PC-3 (cell line): Measurements from ENCODE around the gene PDX1. TPM values are rescaled to one million over a fixed set of nuclear protein-coding genes. Genes with fewer than 3 reads are reported as not detected.

Experiments used
- ATAC-seq: fragments of 200-7000 bp; cut with Tn5 transposase; 2 replicates; pipeline ENCODE4 v1.9.1; 2020; ENCODE audit warnings: mild to moderate bottlenecking, moderate library complexity
- BruUV-seq: library from RNA; stranded (reverse); fragments of 400-500 nt; replicated peaks from 2 replicates; lab custom pipeline; 2021; lab: Mats Ljungman, UMichigan
- CTCF ChIA-PET: fragments of 300-600 bp; sonication (Branson Sonifier 250); formaldehyde crosslinking; loops from one replicate; lab custom pipeline; 2022; ENCODE audit warnings: antibody characterized with exemption; lab: Charles Lee
- POLR2A ChIA-PET: fragments of 300-600 bp; sonication (Branson Sonifier 250); formaldehyde crosslinking; loops from one replicate; lab custom pipeline; 2022; ENCODE audit warnings: antibody characterized with exemption; ENCODE audit not compliant: unreplicated experiment; lab: Charles Lee
- DNase-seq: peaks from one replicate; pipeline ENCODE4 v3.0.0-alpha.2; 2015
- H2AFZ ChIP-seq: fragments of 300-600 bp; sonication (generic); 2 replicates; pipeline ENCODE4 v1.6.0; 2016; ENCODE audit warnings: antibody characterized with exemption, low read length
- H3F3A ChIP-seq: fragments of 300-600 bp; sonication (generic); one replicate; pipeline ENCODE4 v1.6.0; 2017; ENCODE audit warnings: antibody characterized with exemption, low read length, control low read depth, mild to moderate bottlenecking; ENCODE audit not compliant: unreplicated experiment
- H3K27ac ChIP-seq: fragments of 300-600 bp; sonication (generic); 2 replicates; pipeline ENCODE4 v1.5.1; 2016; ENCODE audit warnings: mild to moderate bottlenecking, low read length
- H3K27me3 ChIP-seq: fragments of 300-600 bp; sonication (generic); 2 replicates; pipeline ENCODE4 v1.6.1; 2016; ENCODE audit warnings: low read length, mixed read lengths
- H3K36me3 ChIP-seq: fragments of 300-600 bp; sonication (generic); 2 replicates; pipeline ENCODE4 v1.6.1; 2016; ENCODE audit warnings: low read depth, mixed run types, low read length, mixed read lengths
- H3K4me1 ChIP-seq: fragments of 300-600 bp; sonication (generic); 2 replicates; pipeline ENCODE4 v1.5.1; 2016; ENCODE audit warnings: low read length; ENCODE audit not compliant: insufficient read depth
- H3K4me2 ChIP-seq: fragments of 300-600 bp; sonication (generic); 2 replicates; pipeline ENCODE4 v1.6.0; 2016; ENCODE audit warnings: low read length
- H3K4me3 ChIP-seq: fragments of 300-600 bp; sonication (generic); 2 replicates; pipeline ENCODE4 v1.5.1; 2016; ENCODE audit warnings: mild to moderate bottlenecking, low read length, mixed read lengths
- H3K79me2 ChIP-seq: fragments of 300-600 bp; sonication (generic); 2 replicates; pipeline ENCODE4 v1.6.1; 2017; ENCODE audit warnings: low read length, mixed read lengths
- H3K9ac ChIP-seq: fragments of 300-600 bp; sonication (generic); 2 replicates; pipeline ENCODE4 v1.6.0; 2016; ENCODE audit warnings: mild to moderate bottlenecking, low read length
- H3K9me2 ChIP-seq: fragments of 300-600 bp; sonication (generic); replicated peaks from 2 replicates; pipeline ENCODE4 v1.6.1; 2016; ENCODE audit warnings: mixed run types, low read length, mixed read lengths
- H3K9me3 ChIP-seq: fragments of 300-600 bp; sonication (generic); 2 replicates; pipeline ENCODE4 v1.6.1; 2016; ENCODE audit warnings: low read length, mixed read lengths
- H4K20me1 ChIP-seq: fragments of 300-600 bp; sonication (generic); 2 replicates; pipeline ENCODE4 v1.6.1; 2016; ENCODE audit warnings: low read length, mixed read lengths
- CTCF ChIP-seq: fragments of 300-600 bp; sonication (generic); conservative IDR thresholded peaks from 2 replicates; pipeline ENCODE4 v1.5.1; 2017; ENCODE audit warnings: antibody characterized with exemption, low read depth, mild to moderate bottlenecking, low read length
- EZH2 ChIP-seq: fragments of 300-600 bp; sonication (generic); IDR thresholded peaks from one replicate; pipeline ENCODE4 v1.6.1; 2017; ENCODE audit warnings: antibody characterized with exemption, mild to moderate bottlenecking, low read length; ENCODE audit not compliant: unreplicated experiment
- EZH2phosphoT487 ChIP-seq: fragments of 300-600 bp; sonication (generic); IDR thresholded peaks from 2 replicates; pipeline ENCODE4 v1.6.1; 2018; ENCODE audit warnings: mild to moderate bottlenecking, antibody characterized with exemption, low read length, borderline replicate concordance
- intact Hi-C: fragments of 100-400 bp; cut with micrococcal nuclease; formaldehyde crosslinking; loops from 2 replicates; pipeline ENCODE4 v1.9.0; 2023
- total RNA-seq: library from RNA; depleted of rRNA; stranded (reverse); fragments of >200 nt; gene quantifications from 2 replicates; pipeline ENCODE4 v1.2.3, GENCODE V29; 2014

Gene PDX1
- total RNA-seq, 1 experiment from 2014 or later = not detected

GRCh38 chr13:27952876-27953675 lies 33.3 kb downstream of the PDX1 start:
- DNase-seq (no peak), ATAC-seq (no peak; the same call in 1 of the 2 replicates)
- H3F3A ChIP-seq = no peaks in the 10 kb centered on the region
- no peaks in the 10 kb centered on the region for H3K79me2 ChIP-seq
- H3K4me3 ChIP-seq = peak overlapping the region; percentile 74
- ChIA-PET CTCF (interaction anchor here (0.6 to 2.3 kb wide), 8 partner anchors 31 to 591 kb away, joined by 3 to 35 read pairs (median 7); no protein-coding TSS in a partner anchor), POLR2A (interaction anchor here (0.6 to 0.7 kb wide), 3 partner anchors 44 to 170 kb away, joined by 3 to 5 read pairs (median 5); no protein-coding TSS in a partner anchor)
- H4K20me1 ChIP-seq = no peaks in the 10 kb centered on the region
- H3K9ac ChIP-seq = peak overlapping the region; percentile 71
- peak overlapping the region; percentile 91 for H3K4me2 ChIP-seq
- H3K27me3 ChIP-seq = no peaks in the 10 kb centered on the region
- H2AFZ ChIP-seq = peak overlapping the region; percentile 95
- TF ChIP-seq EZH2 (no peak), CTCF (no peak), EZH2phosphoT487 (no peak)
- no peak overlapping the region for H3K27ac ChIP-seq
- no peaks in the 10 kb centered on the region for H3K9me3 ChIP-seq
- BruUV-seq = TSS peak; percentile 42
- intact Hi-C loops = loop anchor here (1.0 kb wide), 2 partner anchors 84 to 123 kb away; no protein-coding TSS in a partner anchor
- H3K9me2 ChIP-seq = no peaks in the 10 kb centered on the region
- peaks cover 18% of the 10 kb centered on the region for H3K4me1 ChIP-seq
- no peaks in the 10 kb centered on the region for H3K36me3 ChIP-seq

GRCh38 chr13:27953676-27954405 lies 34.0 kb downstream of the PDX1 start:
- Histone ChIP-seq H2AFZ (peak overlapping the region; percentile 95), H3K9ac (peak overlapping the region; percentile 71), H3K4me2 (peak overlapping the region; percentile 91), H3K27me3 (no peaks in the 10 kb centered on the region), H4K20me1 (no peaks in the 10 kb centered on the region), H3K36me3 (no peaks in the 10 kb centered on the region), H3K27ac (peak overlapping the region; percentile 38), H3K4me3 (peak overlapping the region; percentile 74), H3F3A (no peaks in the 10 kb centered on the region), H3K4me1 (peaks cover 19% of the 10 kb centered on the region), H3K9me3 (no peaks in the 10 kb centered on the region), H3K9me2 (no peaks in the 10 kb centered on the region), H3K79me2 (no peaks in the 10 kb centered on the region)
- peak; percentile 74 for TF ChIP-seq CTCF
- no peak for TF ChIP-seq EZH2phosphoT487
- no peak for TF ChIP-seq EZH2
- intact Hi-C loops = loop anchor here (1.0 kb wide), 2 partner anchors 85 to 124 kb away; no protein-coding TSS in a partner anchor
- peak; percentile 97 for ATAC-seq
- CTCF ChIA-PET = interaction anchor here (0.6 to 2.3 kb wide), 11 partner anchors 30 to 746 kb away, joined by 3 to 35 read pairs (median 4); partner anchors contain the start of gene MTIF3
- no TSS peak for BruUV-seq
- POLR2A ChIA-PET = interaction anchor here (0.6 to 0.7 kb wide), 3 partner anchors 45 to 171 kb away, joined by 3 to 5 read pairs (median 5); no protein-coding TSS in a partner anchor
- DNase-seq = peak; percentile 79
